ENCODE measurements around the gene PLXNC1.

The PLXNC1 gene

DNA sequence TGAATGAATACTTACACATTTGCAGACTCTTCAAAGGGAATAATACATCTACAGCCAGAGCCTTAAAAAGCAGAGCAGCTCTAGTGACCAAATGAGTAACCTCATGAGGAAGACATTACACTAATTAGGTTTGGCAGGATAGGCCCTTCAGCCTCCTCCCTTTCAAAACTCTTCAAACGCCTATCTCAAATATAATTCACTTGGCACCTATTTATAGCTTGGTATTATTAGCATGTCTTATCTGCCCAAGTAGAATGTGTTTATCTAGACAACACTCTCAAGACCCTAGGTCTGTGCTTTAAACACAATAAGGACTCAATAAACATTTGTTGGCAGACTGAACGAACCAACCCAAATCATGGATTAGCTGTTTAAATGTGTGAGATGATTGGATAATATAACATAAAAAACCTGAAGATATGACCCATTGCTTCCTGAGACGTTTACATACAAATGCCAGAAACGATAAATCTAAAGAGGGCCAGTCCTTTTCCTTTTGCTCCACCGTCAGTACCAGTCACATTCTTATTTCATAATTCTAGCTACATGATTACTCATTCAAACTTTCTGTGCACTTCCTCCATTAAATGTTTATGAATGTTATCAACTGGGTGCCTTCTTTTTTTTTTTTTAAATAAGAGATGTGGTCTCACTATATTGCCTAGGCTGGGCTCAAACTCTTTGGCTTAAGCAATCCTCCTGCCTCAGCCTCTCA is 188.0 kb downstream of the PLXNC1 start:
- Mint-ChIP-seq H3K27ac (no peak overlapping the region), H3K4me3 (no peak overlapping the region), H3K27me3 (ENCODE audit: low read depth) (no peaks in the 10 kb centered on the region), H3K9me3 (no peaks in the 10 kb centered on the region), H3K36me3 (ENCODE audit: low read depth) (peaks cover 6% of the 10 kb centered on the region), H3K4me1 (no peaks in the 10 kb centered on the region)
- TF ChIP-seq, protein P1, sequence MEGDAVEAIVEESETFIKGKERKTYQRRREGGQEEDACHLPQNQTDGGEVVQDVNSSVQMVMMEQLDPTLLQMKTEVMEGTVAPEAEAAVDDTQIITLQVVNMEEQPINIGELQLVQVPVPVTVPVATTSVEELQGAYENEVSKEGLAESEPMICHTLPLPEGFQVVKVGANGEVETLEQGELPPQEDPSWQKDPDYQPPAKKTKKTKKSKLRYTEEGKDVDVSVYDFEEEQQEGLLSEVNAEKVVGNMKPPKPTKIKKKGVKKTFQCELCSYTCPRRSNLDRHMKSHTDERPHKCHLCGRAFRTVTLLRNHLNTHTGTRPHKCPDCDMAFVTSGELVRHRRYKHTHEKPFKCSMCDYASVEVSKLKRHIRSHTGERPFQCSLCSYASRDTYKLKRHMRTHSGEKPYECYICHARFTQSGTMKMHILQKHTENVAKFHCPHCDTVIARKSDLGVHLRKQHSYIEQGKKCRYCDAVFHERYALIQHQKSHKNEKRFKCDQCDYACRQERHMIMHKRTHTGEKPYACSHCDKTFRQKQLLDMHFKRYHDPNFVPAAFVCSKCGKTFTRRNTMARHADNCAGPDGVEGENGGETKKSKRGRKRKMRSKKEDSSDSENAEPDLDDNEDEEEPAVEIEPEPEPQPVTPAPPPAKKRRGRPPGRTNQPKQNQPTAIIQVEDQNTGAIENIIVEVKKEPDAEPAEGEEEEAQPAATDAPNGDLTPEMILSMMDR (IDR thresholded peaks at IDR 0.05; ENCODE audit: unreplicated experiment in 3 of 3) = no peak

DNA sequence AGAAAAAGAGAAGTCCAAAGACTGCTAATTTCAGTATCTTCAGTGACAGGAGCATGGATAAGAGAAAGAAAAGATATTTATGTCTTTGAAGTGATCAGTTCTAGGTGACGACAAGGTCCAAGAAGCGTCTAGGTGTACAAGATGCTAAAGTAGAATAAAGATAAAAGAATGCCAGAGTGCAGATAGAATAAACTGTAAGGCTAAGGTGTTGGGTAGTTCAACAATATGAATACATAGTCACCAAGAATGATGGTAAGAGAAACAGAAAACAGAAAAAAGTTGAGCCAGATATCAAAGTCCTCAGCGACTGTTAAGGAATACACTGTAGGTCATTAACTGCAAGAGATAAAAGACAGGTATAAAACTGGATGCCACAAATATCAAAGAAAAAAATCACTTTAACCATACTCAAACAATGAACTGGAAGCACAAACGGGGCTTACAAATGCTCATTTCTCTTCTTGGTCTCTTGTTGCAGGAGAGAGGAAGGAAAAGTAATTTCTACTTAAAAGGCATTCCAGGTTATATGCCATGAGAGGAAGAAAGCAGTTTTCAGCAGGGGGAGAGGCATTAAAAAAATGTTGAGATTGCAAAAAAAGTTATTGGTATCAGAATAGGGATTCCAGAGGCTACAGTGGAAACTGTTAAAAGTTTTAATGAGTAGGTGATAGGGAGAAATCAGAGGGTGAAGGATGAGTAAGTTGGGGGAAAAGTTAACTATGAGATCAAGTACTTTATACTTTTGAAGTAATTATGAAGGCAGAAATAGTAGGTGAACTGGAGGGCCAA is 189.8 kb downstream of the PLXNC1 start:
- Mint-ChIP-seq H3K27me3 (ENCODE audit: low read depth) (no peaks in the 10 kb centered on the region), H3K9me3 (no peaks in the 10 kb centered on the region), H3K4me3 (no peak overlapping the region), H3K4me1 (no peaks in the 10 kb centered on the region), H3K27ac (no peak overlapping the region), H3K36me3 (ENCODE audit: low read depth) (peaks cover 3% of the 10 kb centered on the region)
- TF ChIP-seq, protein P1 (IDR thresholded peaks at IDR 0.05; ENCODE audit: unreplicated experiment in 3 of 3) = no peak

DNA sequence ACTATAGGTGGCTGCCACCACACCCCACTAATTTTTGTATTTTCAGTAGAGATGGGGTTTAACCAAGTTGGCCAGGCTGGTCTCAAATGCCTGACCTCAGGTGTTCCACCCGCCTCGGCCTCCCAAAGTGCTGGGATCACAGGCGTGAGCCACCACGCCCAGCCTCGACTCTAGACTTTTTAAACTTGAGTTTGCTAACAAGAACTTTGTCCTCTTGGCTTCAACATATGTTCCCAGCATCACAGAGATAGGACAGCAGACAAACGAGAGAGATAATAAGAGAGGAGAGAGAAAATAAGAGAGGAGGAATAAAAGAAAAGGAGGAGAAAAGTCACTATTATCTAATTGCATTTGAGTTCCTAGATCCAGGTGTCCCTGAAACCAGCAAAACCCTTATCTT is 192.2 kb downstream of the PLXNC1 start:
- H3K9me3 Mint-ChIP-seq = no peaks in the 10 kb centered on the region
- no peaks in the 10 kb centered on the region for H3K27me3 Mint-ChIP-seq (ENCODE audit: low read depth)
- H3K4me3 Mint-ChIP-seq = no peak overlapping the region
- H3K36me3 Mint-ChIP-seq (ENCODE audit: low read depth) = peaks cover 19% of the 10 kb centered on the region
- TF ChIP-seq, protein P1 (IDR thresholded peaks at IDR 0.05; ENCODE audit: unreplicated experiment in 3 of 3) = no peak
- no peaks in the 10 kb centered on the region for H3K4me1 Mint-ChIP-seq
- H3K27ac Mint-ChIP-seq = no peak overlapping the region

DNA sequence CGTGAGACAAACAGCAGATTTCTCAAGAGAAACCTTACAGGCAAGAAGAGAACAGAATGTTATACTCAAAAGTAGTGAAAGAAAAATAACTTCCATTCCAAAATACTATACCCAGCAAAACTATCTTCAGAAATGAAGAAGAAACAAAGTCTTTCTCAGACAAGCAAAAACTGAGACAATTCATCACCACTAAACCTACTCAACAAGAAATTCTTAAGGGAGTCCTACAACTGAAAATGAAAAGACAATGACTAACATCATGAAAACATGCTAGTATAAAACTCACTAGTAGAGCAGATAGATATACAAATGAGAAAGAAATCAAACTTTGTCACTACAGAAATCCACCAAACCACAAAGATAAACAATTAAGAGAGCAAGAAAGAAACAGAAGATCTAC is 204.8 kb downstream of the PLXNC1 start:
- Mint-ChIP-seq H3K4me3 (no peak overlapping the region), H3K27me3 (ENCODE audit: low read depth) (no peaks in the 10 kb centered on the region), H3K36me3 (ENCODE audit: low read depth) (peaks cover 91% of the 10 kb centered on the region), H3K9me3 (peaks cover 57% of the 10 kb centered on the region), H3K27ac (no peak overlapping the region), H3K4me1 (no peaks in the 10 kb centered on the region)
- TF ChIP-seq, protein P1 (IDR thresholded peaks at IDR 0.05; ENCODE audit: unreplicated experiment in 3 of 3) = no peak

Measured in nephron (organoid).